H1 (cell line): ENCODE results near the gene LCN10.

Experiments
- CHD1 ChIP-seq: IDR thresholded peaks from 2 replicates; pipeline ENCODE4 v1.6.1; 2012; ENCODE audit warnings: low read depth, low read length, improper control_type of control experiment
- CTCF ChIP-seq, 3 experiments: IDR thresholded peaks; 1 replicate in 2 of 3; 2 replicates in 1 of 3; pipeline versions ENCODE4 v1.5.1 to v1.6.1; 2011; ENCODE audit warnings: low read length in 3 of 3, mild to moderate bottlenecking in 3 of 3, inconsistent platforms in 2 of 3, low read depth in 1 of 3, moderate library complexity in 1 of 3; ENCODE audit not compliant: insufficient read depth in 1 of 3; ENCODE audit errors: control extremely low read depth in 1 of 3
- EZH2 ChIP-seq: fragments of 200-600 bp; sonication (generic); IDR thresholded peaks from 2 replicates; pipeline ENCODE4 v1.7.1; 2012; ENCODE audit warnings: low read depth, mild to moderate bottlenecking, moderate library complexity, low read length, inconsistent platforms; ENCODE audit not compliant: severe bottlenecking
- JUND ChIP-seq: IDR thresholded peaks from 2 replicates; pipeline ENCODE4 v1.6.1; 2011; ENCODE audit warnings: mild to moderate bottlenecking, improper control_type of control experiment, low read length

- TF ChIP-seq CTCF (IDR thresholded peaks at IDR 0.05; ENCODE audit: control extremely low read depth in 1 of 3, insufficient read depth in 1 of 3, low read depth in 1 of 3, low read length in 3 of 3) (no peak), JUND (no peak), CHD1 (no peak), EZH2 (no peak)
Measured at GRCh38 chr9:136735812-136736480, 6.8 kb downstream of the LCN10 start.
